Endothelial cell (in vitro differentiated cells): ENCODE measurements around the gene RABEPK. TPM values are rescaled to one million over a fixed set of nuclear protein-coding genes. Genes with fewer than 3 reads are reported as not detected.

Experiments used
- DNase-seq: peaks from one replicate; pipeline ENCODE4 v3.0.0; 2021; ENCODE audit warnings: low spot score
- H3K27ac Mint-ChIP-seq: one replicate; pipeline ENCODE4 v1.8.0; 2021; ENCODE audit warnings: mixed read lengths, inconsistent platforms; ENCODE audit not compliant: unreplicated experiment
- H3K27me3 Mint-ChIP-seq: one replicate; pipeline ENCODE4 v1.8.0; 2021; ENCODE audit warnings: mild to moderate bottlenecking, moderate library complexity, mixed read lengths, inconsistent platforms; ENCODE audit not compliant: unreplicated experiment
- H3K36me3 Mint-ChIP-seq: one replicate; pipeline ENCODE4 v1.8.0; 2021; ENCODE audit warnings: mild to moderate bottlenecking, low read depth, mixed read lengths, inconsistent platforms; ENCODE audit not compliant: unreplicated experiment
- H3K4me1 Mint-ChIP-seq: one replicate; pipeline ENCODE4 v1.8.0; 2021; ENCODE audit warnings: mild to moderate bottlenecking, mixed read lengths, inconsistent platforms; ENCODE audit not compliant: unreplicated experiment
- H3K4me3 Mint-ChIP-seq: one replicate; pipeline ENCODE4 v1.8.0; 2021; ENCODE audit warnings: mild to moderate bottlenecking, mixed read lengths, inconsistent platforms; ENCODE audit not compliant: unreplicated experiment
- H3K9me3 Mint-ChIP-seq: one replicate; pipeline ENCODE4 v1.8.0; 2021; ENCODE audit warnings: mixed read lengths, inconsistent platforms; ENCODE audit not compliant: unreplicated experiment
- CTCF ChIP-seq: fragments of 200-600 bp; sonication (generic); IDR thresholded peaks from one replicate; pipeline ENCODE4 v1.5.0; 2021; ENCODE audit warnings: antibody characterized with exemption; ENCODE audit not compliant: unreplicated experiment
- total RNA-seq: library from RNA; stranded (reverse); fragmentation: NEBNext Ultra II Directional; extraction: Animal tissue kit (Norgen Biotek cat#: 25700); gene quantifications from one replicate; pipeline ENCODE4 v1.2.1, GENCODE V29; 2021; ENCODE audit not compliant: unreplicated experiment

The RABEPK gene
- total RNA-seq, 1 donor from 2014 or later = 8.5 TPM

GRCh38 chr9:125238127-125238914, 38.0 kb downstream of the RABEPK start:
- H3K4me1 Mint-ChIP-seq = peaks cover 49% of the 10 kb centered on the region

GRCh38 chr9:125238915-125239446, 38.6 kb downstream of the RABEPK start:
- Mint-ChIP-seq H3K36me3 (peaks cover 46% of the 10 kb centered on the region), H3K27ac (peak overlapping the region; percentile 28), H3K27me3 (peaks cover 17% of the 10 kb centered on the region), H3K4me3 (peak overlapping the region; percentile 98), H3K4me1 (peaks cover 49% of the 10 kb centered on the region), H3K9me3 (no peaks in the 10 kb centered on the region)
- TF ChIP-seq CTCF = no peak
- no peak for DNase-seq

More at GRCh38 chr9:125238127-125238914, 38.0 kb downstream of the RABEPK start:
- peaks cover 46% of the 10 kb centered on the region for H3K36me3 Mint-ChIP-seq
- TF ChIP-seq CTCF = no peak
- no peaks in the 10 kb centered on the region for H3K9me3 Mint-ChIP-seq
- H3K27ac Mint-ChIP-seq = no peak overlapping the region
- DNase-seq = no peak
- H3K27me3 Mint-ChIP-seq = peaks cover 17% of the 10 kb centered on the region
- H3K4me3 Mint-ChIP-seq = peak overlapping the region; percentile 98

GRCh38 chr9:125239631-125240597, 39.6 kb downstream of the RABEPK start:
- Mint-ChIP-seq H3K4me1 (peaks cover 49% of the 10 kb centered on the region), H3K4me3 (peak overlapping the region; percentile 98), H3K36me3 (peaks cover 46% of the 10 kb centered on the region), H3K27me3 (peaks cover 17% of the 10 kb centered on the region), H3K9me3 (no peaks in the 10 kb centered on the region), H3K27ac (no peak overlapping the region)
- TF ChIP-seq CTCF = no peak
- no peak for DNase-seq

GRCh38 chr9:125240649-125240999, 40.3 kb downstream of the RABEPK start:
- DNase-seq = peak; percentile 27
- H3K27ac Mint-ChIP-seq = peak overlapping the region; percentile 100
- no peak for TF ChIP-seq CTCF
- peaks cover 43% of the 10 kb centered on the region for H3K36me3 Mint-ChIP-seq
- peaks cover 49% of the 10 kb centered on the region for H3K4me1 Mint-ChIP-seq
- peak overlapping the region; percentile 98 for H3K4me3 Mint-ChIP-seq
- no peaks in the 10 kb centered on the region for H3K9me3 Mint-ChIP-seq
- peaks cover 17% of the 10 kb centered on the region for H3K27me3 Mint-ChIP-seq
